ENCODE data around the gene CEBPA. TPM values are rescaled to one million over a fixed set of nuclear protein-coding genes. Genes with fewer than 3 reads are reported as not detected.

The CEBPA gene
- total RNA-seq, 1 experiment from 2014 or later = 4.3 TPM

GRCh38 chr19:33271246-33272021, 30.9 kb downstream of the CEBPA start:
- no peak for DNase-seq (ENCODE audit: low spot score)

GRCh38 chr19:33270769-33271168, 31.6 kb downstream of the CEBPA start:
- DNase-seq (ENCODE audit: low spot score) = no peak

GRCh38 chr19:33269016-33269415, 33.3 kb downstream of the CEBPA start:
- no peak for DNase-seq (ENCODE audit: low spot score)

GRCh38 chr19:33268162-33268991, 34.0 kb downstream of the CEBPA start:
- no peak for DNase-seq (ENCODE audit: low spot score)

GRCh38 chr19:33267706-33268105, 34.6 kb downstream of the CEBPA start:
- DNase-seq (ENCODE audit: low spot score) = no peak

- DNase-seq (ENCODE audit: low spot score) = no peak
Measured at GRCh38 chr19:33266974-33267484, 35.3 kb downstream of the CEBPA start.

GRCh38 chr19:33264881-33265445, 37.4 kb downstream of the CEBPA start:
- no peak for DNase-seq (ENCODE audit: low spot score)

- no peak for DNase-seq (ENCODE audit: low spot score)
Measured at GRCh38 chr19:33263325-33264023, 38.9 kb downstream of the CEBPA start.

- no peak for DNase-seq (ENCODE audit: low spot score)
Measured at GRCh38 chr19:33261511-33262189, 40.7 kb downstream of the CEBPA start.

GRCh38 chr19:33260628-33261418, 41.5 kb downstream of the CEBPA start:
- no peak for DNase-seq (ENCODE audit: low spot score)

GRCh38 chr19:33259539-33259938, 42.8 kb downstream of the CEBPA start:
- DNase-seq (ENCODE audit: low spot score) = no peak

GRCh38 chr19:33257828-33258227, 44.5 kb downstream of the CEBPA start:
- no peak for DNase-seq (ENCODE audit: low spot score)

- DNase-seq (ENCODE audit: low spot score) = no peak
Measured at GRCh38 chr19:33256261-33256660, 46.1 kb downstream of the CEBPA start.

- DNase-seq (ENCODE audit: low spot score) = no peak
Measured at GRCh38 chr19:33255781-33256180, 46.6 kb downstream of the CEBPA start.

- no peak for DNase-seq (ENCODE audit: low spot score)
Measured at GRCh38 chr19:33254245-33254824, 48.0 kb downstream of the CEBPA start.

- DNase-seq (ENCODE audit: low spot score) = no peak
Measured at GRCh38 chr19:33252971-33253370, 49.4 kb downstream of the CEBPA start.

GRCh38 chr19:33252418-33252962, 49.8 kb downstream of the CEBPA start:
- DNase-seq (ENCODE audit: low spot score) = no peak

- no peak for DNase-seq (ENCODE audit: low spot score)
Measured at GRCh38 chr19:33251526-33252090, 50.7 kb downstream of the CEBPA start.

GRCh38 chr19:33251076-33251475, 51.3 kb downstream of the CEBPA start:
- no peak for DNase-seq (ENCODE audit: low spot score)

Data from A172 (cell line).